PC-9 (cell line): Measurements from ENCODE around the gene TBC1D22B.

Experiments
- CTCF ChIP-seq: fragments of 200-600 bp; sonication (generic); conservative IDR thresholded peaks from 2 replicates; pipeline ENCODE4 v1.6.1; 2017; ENCODE audit warnings: mixed run types, antibody characterized with exemption, mild to moderate bottlenecking, moderate library complexity
- EZH2 ChIP-seq: fragments of 200-600 bp; sonication (generic); IDR thresholded peaks from 2 replicates; pipeline ENCODE4 v1.8.0; 2017; ENCODE audit warnings: antibody characterized with exemption, low read depth

GRCh38 chr6:37289931-37290330, 32.4 kb downstream of the TBC1D22B start:
- no peak for TF ChIP-seq CTCF
- TF ChIP-seq EZH2 = no peak
